Measurements from ENCODE around the gene TNP1. TPM values are rescaled to one million over a fixed set of nuclear protein-coding genes. Genes with fewer than 3 reads are reported as not detected.

The TNP1 gene
- polyA plus RNA-seq, 1 of the 3 experiments (the other 2 are of a cell fraction): not detected

DNA sequence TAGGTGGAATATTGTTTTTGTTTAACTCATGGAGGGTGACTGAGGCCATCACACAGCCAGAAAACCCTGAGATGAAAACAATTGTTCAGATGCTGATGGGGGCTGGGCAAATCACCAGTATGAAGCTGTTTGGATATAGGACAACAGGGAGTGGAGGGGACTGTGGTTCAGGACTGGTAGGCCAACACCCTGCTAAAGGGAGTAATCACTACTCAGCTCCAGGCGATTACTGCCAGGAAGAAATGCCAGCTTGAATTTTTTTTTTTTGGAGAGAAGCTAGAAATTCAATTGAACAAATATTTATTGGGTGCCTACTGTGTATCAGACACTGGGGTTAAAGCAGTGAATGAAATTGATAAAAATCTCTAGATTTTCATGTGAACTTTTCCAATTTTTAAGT lies 37.4 kb downstream of the TNP1 start (continued):
- no peak for TF ChIP-seq TAF1 (IDR thresholded peaks at IDR 0.05; ENCODE audit: borderline replicate concordance, low read depth, low read length)
- TF ChIP-seq, protein P1, sequence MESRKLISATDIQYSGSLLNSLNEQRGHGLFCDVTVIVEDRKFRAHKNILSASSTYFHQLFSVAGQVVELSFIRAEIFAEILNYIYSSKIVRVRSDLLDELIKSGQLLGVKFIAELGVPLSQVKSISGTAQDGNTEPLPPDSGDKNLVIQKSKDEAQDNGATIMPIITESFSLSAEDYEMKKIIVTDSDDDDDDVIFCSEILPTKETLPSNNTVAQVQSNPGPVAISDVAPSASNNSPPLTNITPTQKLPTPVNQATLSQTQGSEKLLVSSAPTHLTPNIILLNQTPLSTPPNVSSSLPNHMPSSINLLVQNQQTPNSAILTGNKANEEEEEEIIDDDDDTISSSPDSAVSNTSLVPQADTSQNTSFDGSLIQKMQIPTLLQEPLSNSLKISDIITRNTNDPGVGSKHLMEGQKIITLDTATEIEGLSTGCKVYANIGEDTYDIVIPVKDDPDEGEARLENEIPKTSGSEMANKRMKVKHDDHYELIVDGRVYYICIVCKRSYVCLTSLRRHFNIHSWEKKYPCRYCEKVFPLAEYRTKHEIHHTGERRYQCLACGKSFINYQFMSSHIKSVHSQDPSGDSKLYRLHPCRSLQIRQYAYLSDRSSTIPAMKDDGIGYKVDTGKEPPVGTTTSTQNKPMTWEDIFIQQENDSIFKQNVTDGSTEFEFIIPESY (IDR thresholded peaks at IDR 0.05; ENCODE audit: borderline replicate concordance, low read depth): no peak

DNA sequence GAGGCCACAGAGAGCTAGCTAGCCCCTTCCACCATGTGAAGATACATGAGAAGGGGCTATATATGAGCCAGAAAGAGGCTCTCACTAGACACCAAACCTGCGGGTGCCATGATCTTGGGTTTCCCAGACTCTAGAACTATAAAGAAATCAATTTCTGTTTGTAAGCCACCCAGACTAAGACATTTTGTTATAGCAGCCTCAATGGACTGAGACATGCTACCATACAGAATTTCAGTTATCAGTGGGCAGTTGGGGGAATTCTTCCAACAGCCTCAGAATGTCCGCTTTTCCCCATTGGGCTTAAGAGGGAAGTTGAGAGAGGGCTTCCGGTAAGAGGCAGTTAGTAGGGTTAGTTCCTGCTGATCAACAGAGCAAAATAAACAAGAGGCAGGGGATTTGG lies 39.2 kb downstream of the TNP1 start:
- H3K79me2 ChIP-seq (ENCODE audit: insufficient read depth): no peaks in the 10 kb centered on the region
- no peak overlapping the region for H3K27ac ChIP-seq (ENCODE audit: low read depth in 2 of 2, low read length in 1 of 2)
- H2AFZ ChIP-seq (ENCODE audit: low read depth): no peak overlapping the region
- H3K4me2 ChIP-seq: no peak overlapping the region
- H3K36me3 ChIP-seq (replicated peaks in 1 of 2; ENCODE audit: control insufficient read depth in 1 of 2, insufficient read depth in 2 of 2, low read length in 1 of 2): no peaks in the 10 kb centered on the region
- ChIA-PET POLR2A (no interaction called here), CTCF (no interaction called here)
- H3F3A ChIP-seq (replicated peaks; ENCODE audit: insufficient read depth): no peaks in the 10 kb centered on the region
- H3K9me3 ChIP-seq: no peaks in the 10 kb centered on the region
- no peaks in the 10 kb centered on the region for H3K9me2 ChIP-seq
- H3K4me1 ChIP-seq (ENCODE audit: control insufficient read depth in 1 of 2, insufficient read depth in 2 of 2, low read depth in 1 of 2, low read length in 1 of 2): no peaks in the 10 kb centered on the region; a peak in 1 of 4 replicates
- DNase-seq: no peak
- no peaks in the 10 kb centered on the region for H4K20me1 ChIP-seq (ENCODE audit: insufficient read depth)
- 84% methylated on average over 3 of the region's 3 CpGs for WGBS (ENCODE audit: low lambda C conversion rate)
- H3K27me3 ChIP-seq (ENCODE audit: insufficient read depth): peaks cover 20% of the 10 kb centered on the region; the same call in 1 of the 2 replicates
- TF ChIP-seq EP300 (IDR thresholded peaks at IDR 0.05; ENCODE audit: borderline replicate concordance in 1 of 2, low read depth in 1 of 2, low read length in 1 of 2) (no peak), SMC3 (IDR thresholded peaks at IDR 0.05; ENCODE audit: low read depth, low read length) (no peak), POLR2AphosphoS5 (IDR thresholded peaks at IDR 0.05; ENCODE audit: low read depth, low read length) (no peak), FOXJ3 (CRISPR knock-in tag; IDR thresholded peaks at IDR 0.05) (no peak)
- TF ChIP-seq, protein P2, sequence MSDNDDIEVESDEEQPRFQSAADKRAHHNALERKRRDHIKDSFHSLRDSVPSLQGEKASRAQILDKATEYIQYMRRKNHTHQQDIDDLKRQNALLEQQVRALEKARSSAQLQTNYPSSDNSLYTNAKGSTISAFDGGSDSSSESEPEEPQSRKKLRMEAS (IDR thresholded peaks at IDR 0.05; ENCODE audit: low read depth): no peak
- TF ChIP-seq, protein P3, sequence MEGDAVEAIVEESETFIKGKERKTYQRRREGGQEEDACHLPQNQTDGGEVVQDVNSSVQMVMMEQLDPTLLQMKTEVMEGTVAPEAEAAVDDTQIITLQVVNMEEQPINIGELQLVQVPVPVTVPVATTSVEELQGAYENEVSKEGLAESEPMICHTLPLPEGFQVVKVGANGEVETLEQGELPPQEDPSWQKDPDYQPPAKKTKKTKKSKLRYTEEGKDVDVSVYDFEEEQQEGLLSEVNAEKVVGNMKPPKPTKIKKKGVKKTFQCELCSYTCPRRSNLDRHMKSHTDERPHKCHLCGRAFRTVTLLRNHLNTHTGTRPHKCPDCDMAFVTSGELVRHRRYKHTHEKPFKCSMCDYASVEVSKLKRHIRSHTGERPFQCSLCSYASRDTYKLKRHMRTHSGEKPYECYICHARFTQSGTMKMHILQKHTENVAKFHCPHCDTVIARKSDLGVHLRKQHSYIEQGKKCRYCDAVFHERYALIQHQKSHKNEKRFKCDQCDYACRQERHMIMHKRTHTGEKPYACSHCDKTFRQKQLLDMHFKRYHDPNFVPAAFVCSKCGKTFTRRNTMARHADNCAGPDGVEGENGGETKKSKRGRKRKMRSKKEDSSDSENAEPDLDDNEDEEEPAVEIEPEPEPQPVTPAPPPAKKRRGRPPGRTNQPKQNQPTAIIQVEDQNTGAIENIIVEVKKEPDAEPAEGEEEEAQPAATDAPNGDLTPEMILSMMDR (IDR thresholded peaks at IDR 0.05): no peak
- H3K4me3 ChIP-seq (ENCODE audit: low read depth in 2 of 2, low read length in 1 of 2): no peak overlapping the region
- no peak overlapping the region for H3K9ac ChIP-seq

DNA sequence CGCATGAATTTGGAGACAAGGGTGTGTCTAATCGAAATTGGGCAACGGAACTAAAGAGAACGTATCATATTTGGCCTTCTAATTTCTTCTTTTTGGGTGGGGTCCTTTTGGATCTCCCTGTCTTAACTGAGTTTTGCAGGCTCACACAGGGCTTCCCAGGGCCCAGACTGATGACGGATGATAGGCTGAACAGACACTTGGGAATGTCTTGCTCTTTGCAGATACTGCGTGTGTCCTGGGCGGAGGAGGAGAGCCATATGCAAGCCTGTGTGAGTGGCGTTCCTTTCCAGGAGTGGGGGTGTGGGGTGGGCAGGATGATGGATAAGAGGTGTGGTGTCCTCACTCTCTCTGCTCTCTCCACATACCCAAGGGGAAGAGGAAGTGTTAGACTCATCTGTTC lies 40.1 kb downstream of the TNP1 start:
- no peaks in the 10 kb centered on the region for H3F3A ChIP-seq (replicated peaks; ENCODE audit: insufficient read depth)
- ChIA-PET POLR2A (no interaction called here), CTCF (no interaction called here)
- no peaks in the 10 kb centered on the region for H3K36me3 ChIP-seq (replicated peaks in 1 of 2; ENCODE audit: control insufficient read depth in 1 of 2, insufficient read depth in 2 of 2, low read length in 1 of 2)
- 70% methylated on average over 8 of the region's 8 CpGs for WGBS (ENCODE audit: low lambda C conversion rate)
- H3K79me2 ChIP-seq (ENCODE audit: insufficient read depth): no peaks in the 10 kb centered on the region
- no peaks in the 10 kb centered on the region for H3K9me3 ChIP-seq
- H3K4me2 ChIP-seq: no peak overlapping the region
- no peak overlapping the region for H2AFZ ChIP-seq (ENCODE audit: low read depth)
- H3K27ac ChIP-seq (ENCODE audit: low read depth in 2 of 2, low read length in 1 of 2): no peak overlapping the region
- H3K9me2 ChIP-seq: no peaks in the 10 kb centered on the region
- H3K9ac ChIP-seq: no peak overlapping the region
- H3K4me3 ChIP-seq (ENCODE audit: low read depth in 2 of 2, low read length in 1 of 2): no peak overlapping the region
- H3K4me1 ChIP-seq (ENCODE audit: control insufficient read depth in 1 of 2, insufficient read depth in 2 of 2, low read depth in 1 of 2, low read length in 1 of 2): no peaks in the 10 kb centered on the region; a peak in 1 of 4 replicates
- no peaks in the 10 kb centered on the region for H4K20me1 ChIP-seq (ENCODE audit: insufficient read depth)
- no peak for DNase-seq
- H3K27me3 ChIP-seq (ENCODE audit: insufficient read depth): peaks cover 20% of the 10 kb centered on the region; the same call in 1 of the 2 replicates
- TF ChIP-seq TEAD4 (IDR thresholded peaks at IDR 0.05; ENCODE audit: borderline replicate concordance, insufficient read depth) (no peak), ELF1 (IDR thresholded peaks at IDR 0.05) (no peak), JUND (IDR thresholded peaks at IDR 0.05) (no peak), RCOR1 (IDR thresholded peaks at IDR 0.05; ENCODE audit: low read length) (no peak), TAF1 (IDR thresholded peaks at IDR 0.05; ENCODE audit: borderline replicate concordance, low read depth, low read length) (no peak), FOXM1 (IDR thresholded peaks at IDR 0.05; ENCODE audit: low read depth) (no peak), NFIC (IDR thresholded peaks at IDR 0.05; ENCODE audit: borderline replicate concordance) (no peak), EP300 (IDR thresholded peaks at IDR 0.05; ENCODE audit: borderline replicate concordance in 1 of 2, low read depth in 1 of 2, low read length in 1 of 2) (no peak), FOSL2 (IDR thresholded peaks at IDR 0.05; ENCODE audit: borderline replicate concordance, low read depth) (no peak), TCF12 (IDR thresholded peaks at IDR 0.05) (no peak), CHD2 (IDR thresholded peaks at IDR 0.05; ENCODE audit: low read length, partially characterized antibody) (no peak)
- TF ChIP-seq, protein P4, sequence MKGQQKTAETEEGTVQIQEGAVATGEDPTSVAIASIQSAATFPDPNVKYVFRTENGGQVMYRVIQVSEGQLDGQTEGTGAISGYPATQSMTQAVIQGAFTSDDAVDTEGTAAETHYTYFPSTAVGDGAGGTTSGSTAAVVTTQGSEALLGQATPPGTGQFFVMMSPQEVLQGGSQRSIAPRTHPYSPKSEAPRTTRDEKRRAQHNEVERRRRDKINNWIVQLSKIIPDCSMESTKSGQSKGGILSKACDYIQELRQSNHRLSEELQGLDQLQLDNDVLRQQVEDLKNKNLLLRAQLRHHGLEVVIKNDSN (IDR thresholded peaks at IDR 0.05; ENCODE audit: borderline replicate concordance, low read depth): no peak
- TF ChIP-seq, protein P5, sequence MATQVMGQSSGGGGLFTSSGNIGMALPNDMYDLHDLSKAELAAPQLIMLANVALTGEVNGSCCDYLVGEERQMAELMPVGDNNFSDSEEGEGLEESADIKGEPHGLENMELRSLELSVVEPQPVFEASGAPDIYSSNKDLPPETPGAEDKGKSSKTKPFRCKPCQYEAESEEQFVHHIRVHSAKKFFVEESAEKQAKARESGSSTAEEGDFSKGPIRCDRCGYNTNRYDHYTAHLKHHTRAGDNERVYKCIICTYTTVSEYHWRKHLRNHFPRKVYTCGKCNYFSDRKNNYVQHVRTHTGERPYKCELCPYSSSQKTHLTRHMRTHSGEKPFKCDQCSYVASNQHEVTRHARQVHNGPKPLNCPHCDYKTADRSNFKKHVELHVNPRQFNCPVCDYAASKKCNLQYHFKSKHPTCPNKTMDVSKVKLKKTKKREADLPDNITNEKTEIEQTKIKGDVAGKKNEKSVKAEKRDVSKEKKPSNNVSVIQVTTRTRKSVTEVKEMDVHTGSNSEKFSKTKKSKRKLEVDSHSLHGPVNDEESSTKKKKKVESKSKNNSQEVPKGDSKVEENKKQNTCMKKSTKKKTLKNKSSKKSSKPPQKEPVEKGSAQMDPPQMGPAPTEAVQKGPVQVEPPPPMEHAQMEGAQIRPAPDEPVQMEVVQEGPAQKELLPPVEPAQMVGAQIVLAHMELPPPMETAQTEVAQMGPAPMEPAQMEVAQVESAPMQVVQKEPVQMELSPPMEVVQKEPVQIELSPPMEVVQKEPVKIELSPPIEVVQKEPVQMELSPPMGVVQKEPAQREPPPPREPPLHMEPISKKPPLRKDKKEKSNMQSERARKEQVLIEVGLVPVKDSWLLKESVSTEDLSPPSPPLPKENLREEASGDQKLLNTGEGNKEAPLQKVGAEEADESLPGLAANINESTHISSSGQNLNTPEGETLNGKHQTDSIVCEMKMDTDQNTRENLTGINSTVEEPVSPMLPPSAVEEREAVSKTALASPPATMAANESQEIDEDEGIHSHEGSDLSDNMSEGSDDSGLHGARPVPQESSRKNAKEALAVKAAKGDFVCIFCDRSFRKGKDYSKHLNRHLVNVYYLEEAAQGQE (IDR thresholded peaks at IDR 0.05; ENCODE audit: low read depth, low read length): no peak

Data from SK-N-SH (cell line).